CD4-positive, alpha-beta T cell treated with Interleukin-21 for 1 hour (primary cell): ENCODE data around the gene ARL2BP.
A peak's percentile ranks its signal among the peaks of the same experiment; 100 is the strongest.
"Not testable (repeated sequence)": the region's sequence is repeated elsewhere in the genome, so short reads cannot be mapped to it uniquely, and the experiment has no call there.

Experiments used
- DNase-seq: peaks from one replicate; pipeline ENCODE4 v3.0.0-alpha.2; 2020

The ARL2BP gene

GRCh38 chr16:57244767-57245471, at the start of gene ARL2BP:
ARL2BP (plus strand) TSS chr16:57245259; CDS start chr16:57245368, 109 bp downstream.
- DNase-seq, result peak; percentile 97

DNA sequence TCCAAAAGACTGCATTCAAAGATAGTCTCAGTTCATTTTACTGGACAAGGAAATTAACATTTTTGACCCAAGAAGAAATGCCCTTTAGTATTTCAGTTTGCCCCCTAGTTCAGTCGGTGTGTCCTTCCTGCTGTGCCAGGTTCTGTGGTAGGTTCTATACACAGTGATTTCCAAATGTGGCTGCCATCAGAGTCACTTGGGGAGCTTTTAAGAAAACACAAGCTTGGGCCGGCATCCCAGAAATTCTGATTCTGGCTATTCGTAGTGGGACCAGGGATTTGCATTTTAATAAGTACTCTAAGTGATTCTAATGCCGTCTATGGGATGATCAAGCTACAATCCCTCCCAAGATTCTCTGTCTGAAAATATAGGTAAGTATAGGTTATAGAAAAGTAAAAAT, 48.8 kb upstream of the ARL2BP start:
- no peak for DNase-seq

GRCh38 chr16:57196753-57197152, 48.3 kb upstream of the ARL2BP start:
- DNase-seq, result no peak

- not testable (repeated sequence) for DNase-seq
Measured at GRCh38 chr16:57200321-57200720, 44.7 kb upstream of the ARL2BP start.

GRCh38 chr16:57200926-57201325, 44.1 kb upstream of the ARL2BP start:
- DNase-seq, result not testable (repeated sequence)

DNA sequence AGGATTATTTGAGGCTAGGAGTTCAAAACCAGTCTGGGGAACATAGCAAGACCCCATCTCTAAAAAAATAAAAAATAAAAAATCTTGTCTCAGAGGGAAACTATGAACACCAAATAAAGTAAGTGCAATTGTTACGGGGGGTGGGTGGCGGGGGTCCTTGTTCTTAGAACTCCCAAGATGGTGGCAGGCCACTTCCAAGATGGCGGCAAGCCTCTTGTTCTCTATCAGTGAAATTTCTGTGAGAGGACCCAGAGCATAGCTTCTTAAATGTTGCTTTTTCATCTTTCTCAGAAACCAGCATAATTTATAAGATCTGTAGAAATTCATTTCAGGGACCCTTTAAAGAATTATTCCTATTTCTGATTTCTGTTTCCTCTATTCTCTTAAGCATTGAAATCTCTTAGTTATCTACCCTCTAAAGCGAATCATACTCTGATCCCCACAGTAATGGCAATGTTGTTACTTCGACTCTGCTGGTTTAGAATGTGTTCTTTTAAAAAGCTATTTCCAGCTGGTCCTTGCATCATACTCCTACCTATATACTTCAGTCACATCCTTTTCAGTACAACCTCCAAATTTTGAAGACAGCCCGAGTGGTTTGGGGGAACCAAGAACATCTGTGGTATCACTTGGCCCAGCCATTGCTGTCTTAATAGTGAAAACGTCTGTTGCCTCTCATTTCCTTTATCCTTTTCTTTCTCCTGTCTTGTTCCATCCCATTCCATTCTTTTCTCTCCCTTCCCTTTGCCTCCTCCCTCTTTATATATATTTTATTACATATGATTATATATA, 42.8 kb upstream of the ARL2BP start:
- DNase-seq, result no peak

DNA sequence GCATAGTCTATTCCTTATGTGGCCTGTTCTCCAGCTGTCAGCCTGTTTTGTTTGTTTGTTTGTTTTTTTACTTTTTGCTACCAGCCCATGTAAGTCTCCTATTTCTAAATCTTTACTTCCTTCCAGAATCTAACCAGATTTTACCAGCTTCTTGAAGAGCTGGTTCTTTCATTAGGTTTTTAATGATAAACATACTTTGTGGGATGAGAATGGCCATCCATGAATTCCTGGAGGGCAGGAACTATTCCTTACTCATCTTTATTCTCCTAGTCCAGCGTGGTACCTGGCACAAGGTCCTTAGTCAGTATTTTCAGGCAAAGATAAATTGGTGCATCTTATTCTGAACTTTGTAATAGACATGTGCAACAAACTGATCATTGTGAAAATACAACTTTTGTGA, 41.6 kb upstream of the ARL2BP start:
- DNase-seq, result no peak

- DNase-seq, result no peak
Measured at GRCh38 chr16:57204675-57205074, 40.4 kb upstream of the ARL2BP start.

DNA sequence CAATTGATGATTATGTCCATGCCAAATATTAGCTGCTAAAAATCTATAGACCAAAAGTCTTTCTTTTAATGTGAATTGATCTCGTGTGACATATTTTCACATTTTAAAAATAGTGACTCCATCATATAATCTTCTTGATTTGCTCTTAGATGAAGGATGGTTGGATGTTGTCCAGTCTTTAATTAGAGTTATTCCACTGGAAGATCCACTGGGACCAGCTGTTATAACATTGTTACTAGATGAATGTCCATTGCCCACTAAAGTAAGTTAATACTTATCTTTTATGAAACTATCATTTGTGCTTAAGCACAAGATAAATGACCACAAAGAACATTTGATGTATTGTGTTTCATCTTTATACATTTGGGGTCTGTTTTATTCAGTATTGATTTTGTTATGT, 36.1 kb upstream of the ARL2BP start:
- DNase-seq, result no peak

GRCh38 chr16:57209780-57210179, 35.3 kb upstream of the ARL2BP start:
- DNase-seq, result no peak

GRCh38 chr16:57213462-57213861, 31.6 kb upstream of the ARL2BP start:
- DNase-seq, result no peak

GRCh38 chr16:57216968-57217367, 28.1 kb upstream of the ARL2BP start:
- no peak for DNase-seq

DNA sequence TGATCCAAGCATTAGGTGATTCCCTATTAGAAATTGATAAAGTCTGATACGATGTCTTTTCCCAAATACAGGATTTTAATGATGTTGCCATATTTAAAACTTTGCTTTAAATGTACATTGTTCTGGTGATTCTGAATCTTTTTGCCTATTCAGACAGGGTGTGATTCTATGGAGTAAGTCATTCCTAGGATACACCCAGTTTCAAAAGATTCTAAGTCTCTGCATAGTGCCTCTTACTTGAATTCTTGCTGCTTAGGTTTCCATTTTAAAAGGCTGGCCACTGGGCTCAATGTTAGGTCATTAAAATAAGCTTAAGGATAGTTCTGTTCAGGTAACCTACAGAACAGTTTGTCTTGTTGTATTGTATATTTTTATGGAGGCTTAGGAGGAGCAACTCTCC, 22.0 kb upstream of the ARL2BP start:
- no peak for DNase-seq

- no peak for DNase-seq
Measured at GRCh38 chr16:57224651-57225335, 20.3 kb upstream of the ARL2BP start.

DNA sequence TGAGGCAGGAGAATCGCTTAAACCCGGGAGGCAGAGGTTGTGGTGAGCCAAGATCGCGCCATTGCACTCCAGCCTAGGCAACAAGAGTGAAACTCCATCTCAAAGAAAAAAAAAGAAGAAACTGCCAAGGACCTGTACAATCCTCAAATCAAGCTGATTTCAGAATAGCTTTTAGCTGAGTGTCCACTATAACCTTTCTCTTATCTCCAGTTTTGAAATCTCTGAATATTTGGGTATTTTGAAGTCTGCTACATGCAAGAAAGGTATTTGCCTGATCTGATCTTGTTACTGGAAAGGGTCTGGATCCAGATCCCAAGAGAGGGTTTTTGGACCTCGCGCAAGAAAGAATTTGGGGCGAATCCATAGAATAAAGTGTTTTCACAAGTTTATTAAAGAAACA, 19.1 kb upstream of the ARL2BP start:
- no peak for DNase-seq

DNA sequence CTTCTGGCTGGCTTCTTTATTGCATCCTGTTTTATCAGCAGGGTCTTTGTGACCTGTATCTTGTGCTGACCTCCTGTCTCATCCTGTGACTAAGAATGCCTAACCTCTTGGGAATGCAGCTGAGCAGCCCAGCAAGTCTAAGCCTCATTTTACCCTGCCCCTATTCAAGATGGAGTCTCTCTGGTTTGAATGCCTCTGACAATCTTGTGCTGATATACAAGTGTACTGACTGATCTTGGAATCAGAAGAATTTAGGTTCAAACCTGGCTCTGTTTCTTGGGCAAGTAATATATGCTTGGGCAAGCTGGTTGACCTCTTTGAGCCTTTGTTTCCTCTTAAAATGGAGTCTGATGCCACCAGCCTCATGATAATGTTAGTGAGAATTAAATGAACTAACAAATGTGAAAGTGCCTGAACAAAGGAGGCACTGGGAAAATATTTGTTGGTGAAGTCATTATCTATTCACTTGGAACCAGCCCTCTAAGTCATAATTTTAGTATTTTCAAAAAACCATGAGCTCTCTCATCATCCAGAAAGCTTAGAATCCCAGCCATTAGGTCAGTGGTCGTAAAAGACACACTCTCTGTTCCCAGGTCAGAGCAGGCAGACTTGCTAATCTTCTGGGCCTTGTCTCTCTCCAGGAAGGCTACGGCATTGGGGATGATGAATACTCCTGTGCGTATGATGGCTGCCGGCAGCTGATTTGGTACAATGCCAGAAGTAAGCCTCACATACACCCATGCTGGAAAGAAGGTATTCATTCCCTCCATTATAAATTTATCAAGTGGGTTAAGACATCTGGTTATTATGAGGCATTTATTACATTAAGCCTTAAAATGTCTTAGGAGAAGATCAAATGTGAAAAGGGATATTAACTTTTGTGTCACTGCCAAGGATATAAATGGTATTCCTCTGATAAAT, 18.1 kb upstream of the ARL2BP start:
- no peak for DNase-seq

GRCh38 chr16:57229079-57229478, 16.0 kb upstream of the ARL2BP start:
- no peak for DNase-seq

DNA sequence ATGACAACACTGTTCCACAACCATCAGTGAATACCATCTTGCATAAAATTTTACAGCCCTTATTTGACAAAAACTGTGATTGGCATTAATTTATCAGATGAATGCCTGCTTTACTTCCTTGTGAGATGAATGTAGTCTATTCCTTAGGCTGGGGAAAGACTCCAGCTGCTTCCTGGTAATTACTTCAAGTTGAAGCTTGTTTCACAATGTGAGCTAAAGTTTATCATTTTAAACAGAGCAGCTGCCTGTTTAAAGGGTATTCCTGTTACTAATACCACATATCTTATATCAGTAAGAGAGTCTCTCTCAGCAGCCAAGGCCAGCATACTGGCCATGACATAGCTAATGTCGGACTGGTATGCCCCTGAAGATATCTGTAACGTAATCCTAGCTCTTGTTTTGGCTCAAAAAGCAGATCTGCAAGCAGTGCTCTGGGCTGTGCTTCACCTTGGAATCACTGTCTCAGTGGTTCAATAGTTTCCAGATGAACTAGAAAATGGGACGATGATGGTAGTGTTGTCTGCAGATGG, 13.2 kb upstream of the ARL2BP start:
- DNase-seq, result no peak

DNA sequence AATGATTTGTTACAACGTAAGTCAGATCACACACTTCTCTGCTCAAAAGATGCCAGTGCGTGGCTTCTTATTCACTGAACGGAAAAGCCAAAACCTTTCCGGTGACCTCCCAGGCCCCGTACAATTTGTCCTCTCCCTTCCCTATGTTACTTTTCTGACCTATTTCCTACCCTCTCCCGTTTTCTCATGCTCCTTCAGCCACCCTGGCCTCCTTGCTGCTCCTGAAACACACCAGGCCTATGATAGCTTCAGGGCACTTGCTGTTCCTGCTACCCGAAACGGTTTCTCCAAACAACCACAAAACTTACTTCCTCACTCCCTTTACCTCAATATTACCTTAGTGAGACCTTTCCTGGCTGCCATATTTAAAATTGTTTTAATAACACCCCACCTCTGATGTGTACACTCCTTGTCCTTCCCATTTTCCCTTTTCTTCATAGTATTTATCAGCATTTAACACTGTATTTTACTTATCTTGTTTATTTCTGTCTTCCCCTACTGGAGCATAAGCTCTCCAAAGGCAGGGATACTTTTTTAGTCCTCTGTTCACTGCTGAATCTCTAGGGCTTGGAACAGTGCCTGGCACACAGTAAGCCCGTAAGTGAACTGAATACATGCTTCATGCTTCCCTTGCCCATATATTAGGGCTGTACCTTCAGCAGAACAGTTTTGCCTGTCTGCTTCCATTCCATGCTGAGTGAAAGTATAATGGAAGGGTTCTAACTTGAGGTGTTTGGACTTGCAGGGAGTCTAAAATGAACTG, 10.9 kb upstream of the ARL2BP start:
- DNase-seq, result no peak

- DNase-seq, result no peak
Measured at GRCh38 chr16:57234707-57235092, 10.4 kb upstream of the ARL2BP start.

DNA sequence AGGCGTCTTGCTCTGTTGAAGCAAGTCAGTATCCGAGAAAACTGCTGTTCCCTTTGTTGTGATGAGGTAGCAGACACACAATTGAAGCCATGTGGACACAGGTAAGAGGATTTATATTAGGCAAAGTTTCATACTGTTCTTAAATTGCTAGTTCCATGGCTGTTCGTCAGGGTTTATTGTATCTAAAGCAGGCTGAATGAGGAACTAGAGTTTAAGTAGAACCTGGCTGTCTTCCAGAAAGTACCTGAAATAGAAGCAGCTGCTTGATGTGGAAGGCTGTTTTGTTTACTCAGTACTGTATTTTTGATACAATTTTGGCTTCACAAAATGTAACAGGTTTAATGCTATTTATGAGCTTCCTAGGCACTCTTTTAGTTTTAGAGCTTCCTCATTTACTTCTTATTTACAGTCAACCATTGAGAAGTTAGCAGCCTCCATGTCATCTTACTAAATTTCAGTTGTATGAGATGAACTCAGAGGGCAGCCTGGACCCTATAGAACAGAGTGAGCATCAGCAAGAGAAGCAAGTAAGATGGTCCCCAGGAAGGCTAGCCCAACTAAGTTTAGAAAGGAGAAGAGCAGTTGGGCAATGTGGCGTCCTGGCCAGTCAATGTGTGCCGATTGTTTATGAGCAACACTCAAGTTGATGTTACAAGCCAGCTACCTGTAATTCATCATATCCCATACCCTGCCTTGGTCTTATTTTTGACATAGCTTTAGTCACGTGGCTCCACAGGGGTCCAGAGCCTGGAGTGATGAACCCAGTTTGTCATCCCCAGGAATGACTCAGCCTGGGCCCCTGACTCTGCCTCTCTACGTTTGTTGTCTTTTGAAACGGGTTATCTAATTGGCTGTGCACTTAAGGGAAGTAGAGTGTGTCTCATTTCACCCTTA, 9.7 kb upstream of the ARL2BP start:
- DNase-seq, result no peak
